ENCODE results near the gene HIVEP1. TPM values are rescaled to one million over a fixed set of nuclear protein-coding genes. Genes with fewer than 3 reads are reported as not detected.

Gene HIVEP1
- total RNA-seq, 4 donors from 2014 or later = 26.8 to 69.3 (median 38.8) TPM

DNA sequence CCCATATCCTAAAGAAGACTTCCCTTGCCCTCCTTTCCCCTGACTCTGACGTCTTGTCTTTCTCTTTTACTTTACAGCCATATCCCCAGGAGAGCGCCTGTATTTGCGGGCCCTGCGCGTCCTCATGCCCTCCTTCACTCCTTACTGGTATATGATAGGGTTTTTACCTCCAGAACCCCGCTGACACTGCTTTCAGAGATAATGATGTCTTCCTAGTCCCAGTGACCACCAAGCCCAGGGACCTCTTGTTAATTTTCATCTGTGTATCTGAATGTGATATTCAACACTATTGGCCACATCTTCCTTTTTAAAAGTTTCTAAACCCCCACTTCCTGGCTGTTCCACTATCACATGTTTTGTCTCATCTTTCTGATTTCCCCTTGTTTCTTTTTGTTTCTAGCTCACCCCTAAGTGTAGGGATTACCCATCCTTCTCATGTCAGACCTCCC lies 102.0 kb downstream of the HIVEP1 start:
- peak in 1 of 3 donors; percentile 33 for DNase-seq
- TF ChIP-seq, protein P1, sequence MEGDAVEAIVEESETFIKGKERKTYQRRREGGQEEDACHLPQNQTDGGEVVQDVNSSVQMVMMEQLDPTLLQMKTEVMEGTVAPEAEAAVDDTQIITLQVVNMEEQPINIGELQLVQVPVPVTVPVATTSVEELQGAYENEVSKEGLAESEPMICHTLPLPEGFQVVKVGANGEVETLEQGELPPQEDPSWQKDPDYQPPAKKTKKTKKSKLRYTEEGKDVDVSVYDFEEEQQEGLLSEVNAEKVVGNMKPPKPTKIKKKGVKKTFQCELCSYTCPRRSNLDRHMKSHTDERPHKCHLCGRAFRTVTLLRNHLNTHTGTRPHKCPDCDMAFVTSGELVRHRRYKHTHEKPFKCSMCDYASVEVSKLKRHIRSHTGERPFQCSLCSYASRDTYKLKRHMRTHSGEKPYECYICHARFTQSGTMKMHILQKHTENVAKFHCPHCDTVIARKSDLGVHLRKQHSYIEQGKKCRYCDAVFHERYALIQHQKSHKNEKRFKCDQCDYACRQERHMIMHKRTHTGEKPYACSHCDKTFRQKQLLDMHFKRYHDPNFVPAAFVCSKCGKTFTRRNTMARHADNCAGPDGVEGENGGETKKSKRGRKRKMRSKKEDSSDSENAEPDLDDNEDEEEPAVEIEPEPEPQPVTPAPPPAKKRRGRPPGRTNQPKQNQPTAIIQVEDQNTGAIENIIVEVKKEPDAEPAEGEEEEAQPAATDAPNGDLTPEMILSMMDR (IDR thresholded peaks at IDR 0.05) = no peak
- TF ChIP-seq POLR2A (IDR thresholded peaks at IDR 0.05) = no peak

DNA sequence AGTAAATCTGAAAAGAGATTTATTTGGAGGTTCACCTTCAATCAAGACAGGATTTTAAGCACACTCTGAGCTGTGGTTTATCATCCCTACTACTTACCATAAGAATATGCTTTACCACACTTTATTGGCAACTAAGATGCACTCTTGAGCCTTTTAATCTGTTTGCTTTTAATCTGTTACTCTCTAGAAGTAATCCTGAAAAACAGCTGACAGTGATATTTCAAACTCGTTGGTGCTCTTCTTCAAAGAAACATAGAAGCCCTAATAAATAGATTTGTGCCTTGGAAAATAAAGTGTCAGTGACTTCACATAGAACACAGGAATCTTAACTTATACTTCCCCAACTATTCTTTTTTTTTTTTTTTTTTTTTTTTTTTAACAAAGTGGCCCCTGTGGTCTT lies 102.9 kb downstream of the HIVEP1 start:
- Histone ChIP-seq H3K36me3 (peaks cover 0 to 6% (median 0%) of the 10 kb centered on the region in 3 donors), H3K4me3 (no peak overlapping the region), H3K9me3 (no peaks in the 10 kb centered on the region), H3K4me1 (peaks cover 0 to 3% (median 0%) of the 10 kb centered on the region in 4 donors), H3K27ac (no peak overlapping the region), H3K27me3 (no peaks in the 10 kb centered on the region)
- TF ChIP-seq POLR2A (IDR thresholded peaks at IDR 0.05) = no peak
- TF ChIP-seq, protein P1 (IDR thresholded peaks at IDR 0.05) = no peak
- no peak for DNase-seq

More for the DNA sequence above, 102.0 kb downstream of the HIVEP1 start:
- Histone ChIP-seq H3K36me3 (peaks cover 0 to 5% (median 0%) of the 10 kb centered on the region in 3 donors), H3K4me3 (no peak overlapping the region), H3K9me3 (no peaks in the 10 kb centered on the region), H3K27me3 (no peaks in the 10 kb centered on the region), H3K4me1 (peaks cover 0 to 3% (median 0%) of the 10 kb centered on the region in 4 donors), H3K27ac (peak overlapping the region in 2 of 4 donors; percentile 2 to 38)

DNA sequence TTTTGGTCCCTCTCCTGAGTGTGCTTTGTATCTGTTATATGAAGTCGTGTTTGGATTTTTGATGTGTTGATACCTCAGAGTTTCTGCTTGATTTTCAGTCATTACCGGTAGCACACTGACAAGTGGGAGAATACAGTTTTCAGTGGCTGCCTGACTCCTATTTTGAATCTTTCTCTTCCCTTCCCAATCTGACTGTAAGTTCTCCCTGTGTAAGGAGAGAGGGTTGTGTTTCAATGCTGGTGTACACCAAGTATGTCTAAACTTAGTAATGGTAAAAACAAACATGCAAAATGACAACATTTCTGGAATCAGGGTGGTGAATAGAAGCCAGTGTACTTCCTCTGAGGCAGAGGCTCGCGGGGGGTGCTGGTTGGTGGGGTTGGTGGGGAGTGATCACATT lies 103.4 kb downstream of the HIVEP1 start:
- Histone ChIP-seq H3K9me3 (no peaks in the 10 kb centered on the region), H3K27me3 (no peaks in the 10 kb centered on the region), H3K4me3 (no peak overlapping the region), H3K4me1 (peaks cover 0 to 3% (median 0%) of the 10 kb centered on the region in 4 donors), H3K27ac (no peak overlapping the region), H3K36me3 (peaks cover 0 to 8% (median 0%) of the 10 kb centered on the region in 3 donors)
- TF ChIP-seq, protein P1 (IDR thresholded peaks at IDR 0.05) = no peak
- no peak for TF ChIP-seq POLR2A (IDR thresholded peaks at IDR 0.05)
- peak in 1 of 3 donors; percentile 31 for DNase-seq

DNA sequence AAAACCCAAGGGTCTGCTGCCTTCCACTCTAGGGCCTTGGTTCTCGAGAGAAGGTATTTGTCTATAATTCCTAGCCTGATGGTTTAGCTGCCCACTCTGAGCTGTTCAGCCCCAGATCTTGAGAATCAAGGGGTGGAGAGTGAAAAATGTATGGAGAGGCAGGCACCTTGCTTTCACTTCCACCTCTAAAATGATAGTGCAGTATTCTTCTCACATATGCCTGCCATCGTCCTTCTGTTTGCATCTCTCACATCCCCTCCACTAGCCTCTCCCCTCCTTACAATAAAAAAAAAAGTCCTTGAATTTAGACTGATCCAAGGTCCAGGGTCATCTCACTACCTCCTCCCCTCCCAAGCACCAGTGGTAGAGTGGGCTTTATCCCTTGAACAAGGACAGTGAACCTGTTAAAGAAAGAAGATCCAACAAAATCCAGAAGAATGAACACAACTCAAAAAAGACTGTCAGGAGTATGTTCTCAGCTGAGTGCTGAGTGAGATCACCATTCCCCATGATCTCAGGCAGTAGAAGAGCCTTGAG lies 104.2 kb downstream of the HIVEP1 start:
- DNase-seq = no peak
- H3K4me1 ChIP-seq = peaks cover 0 to 3% (median 0%) of the 10 kb centered on the region in 4 donors
- H3K4me3 ChIP-seq = no peak overlapping the region
- H3K27me3 ChIP-seq = no peaks in the 10 kb centered on the region
- H3K9me3 ChIP-seq = no peaks in the 10 kb centered on the region
- TF ChIP-seq POLR2A (IDR thresholded peaks at IDR 0.05) = no peak
- TF ChIP-seq, protein P1 (IDR thresholded peaks at IDR 0.05) = no peak
- H3K36me3 ChIP-seq = peaks cover 0 to 16% (median 0%) of the 10 kb centered on the region in 3 donors
- H3K27ac ChIP-seq = no peak overlapping the region

DNA sequence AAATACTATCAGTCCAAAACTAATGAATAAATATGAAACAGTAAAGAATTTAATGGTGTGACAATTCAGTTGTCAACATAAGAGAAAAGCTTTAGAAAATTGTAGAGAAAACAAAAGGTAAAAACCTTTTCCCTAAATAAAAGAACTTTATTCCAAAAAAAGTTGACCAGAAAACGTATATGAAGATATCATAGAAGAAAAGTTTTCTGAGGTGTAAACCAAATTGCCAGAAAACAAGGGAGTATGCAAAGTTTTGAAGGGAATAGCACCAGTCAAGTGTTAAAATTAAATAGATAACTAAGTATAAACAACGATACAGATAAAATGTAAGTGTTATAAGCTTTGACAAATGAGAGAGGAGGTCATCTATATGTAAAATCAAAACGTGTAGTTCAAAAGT lies 104.9 kb downstream of the HIVEP1 start:
- Histone ChIP-seq H3K27ac (no peak overlapping the region), H3K4me1 (peaks cover 0 to 3% (median 0%) of the 10 kb centered on the region in 4 donors), H3K9me3 (no peaks in the 10 kb centered on the region), H3K36me3 (peaks cover 0 to 22% (median 0%) of the 10 kb centered on the region in 3 donors), H3K27me3 (no peaks in the 10 kb centered on the region), H3K4me3 (no peak overlapping the region)
- TF ChIP-seq POLR2A (IDR thresholded peaks at IDR 0.05) = no peak
- TF ChIP-seq, protein P1 (IDR thresholded peaks at IDR 0.05) = no peak
- DNase-seq = no peak

All from Peyer's patch (tissue), 4 donors.